Mucosa of stomach (tissue), 1 donor: ENCODE results near the gene KRTAP5-1.
A peak's percentile ranks its signal among the peaks of the same experiment; 100 is the strongest.

Experiments used
- H3K27me3 ChIP-seq: one replicate; pipeline ENCODE4 v1.7.0; 2013; ENCODE audit warnings: mild to moderate bottlenecking, low read length; ENCODE audit not compliant: control insufficient read depth, insufficient read depth
- H3K36me3 ChIP-seq: one replicate; pipeline ENCODE4 v1.7.0; 2013; ENCODE audit warnings: low read length; ENCODE audit not compliant: control insufficient read depth, insufficient read depth
- H3K4me1 ChIP-seq: one replicate; pipeline ENCODE4 v1.7.0; 2013; ENCODE audit warnings: mild to moderate bottlenecking, low read length; ENCODE audit not compliant: control insufficient read depth, insufficient read depth
- H3K4me3 ChIP-seq: one replicate; pipeline ENCODE4 v1.7.0; 2013; ENCODE audit warnings: low read length
- H3K9ac ChIP-seq: one replicate; pipeline ENCODE4 v1.7.0; 2013; ENCODE audit warnings: mild to moderate bottlenecking, low read length, moderate library complexity
- H3K9me3 ChIP-seq: one replicate; pipeline ENCODE4 v1.7.0; 2013; ENCODE audit warnings: mild to moderate bottlenecking, low read length, moderate library complexity; ENCODE audit not compliant: control insufficient read depth
- donor health status: Pancreatic carcinoma.

Gene KRTAP5-1

GRCh38 chr11:1560649-1561251 is 24.3 kb downstream of the KRTAP5-1 start:
- H3K36me3 ChIP-seq: peaks cover 3% of the 10 kb centered on the region
- H3K4me1 ChIP-seq: peaks cover 36% of the 10 kb centered on the region
- H3K4me3 ChIP-seq: no peak overlapping the region
- H3K27me3 ChIP-seq: no peaks in the 10 kb centered on the region
- no peaks in the 10 kb centered on the region for H3K9me3 ChIP-seq
- no peak overlapping the region for H3K9ac ChIP-seq

DNA sequence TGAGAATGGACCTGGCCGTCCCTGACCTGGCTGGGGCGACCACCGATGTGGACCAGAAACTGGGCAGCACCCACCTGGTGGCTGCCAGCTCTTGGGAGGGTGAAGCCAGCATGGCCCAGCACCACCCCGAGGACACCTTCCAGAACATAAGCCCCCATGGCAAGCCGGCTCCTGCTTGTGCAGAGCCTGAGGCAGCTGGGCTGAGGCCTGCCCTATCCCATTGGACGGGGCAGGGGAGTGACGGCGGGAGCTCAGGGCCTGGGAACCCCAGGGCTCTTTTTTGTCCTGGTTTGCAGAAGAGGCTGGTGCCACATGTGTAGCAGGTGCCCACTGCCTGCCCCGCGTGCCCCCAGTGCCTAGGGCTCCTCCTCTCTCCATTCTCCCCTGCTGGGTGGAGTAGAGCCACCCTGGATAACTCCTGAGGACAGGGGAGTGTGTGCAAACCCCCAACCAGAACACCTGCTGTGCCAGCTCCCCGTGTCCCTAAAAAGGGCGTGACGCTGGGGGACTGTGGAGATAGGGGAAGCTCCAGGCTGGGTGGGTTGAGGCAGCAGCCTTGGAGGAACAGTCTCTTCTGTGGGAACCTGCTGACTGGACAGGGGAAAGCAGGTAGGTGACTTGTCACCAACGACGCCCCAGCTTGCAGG is 25.0 kb downstream of the KRTAP5-1 start:
- Histone ChIP-seq H3K36me3 (peaks cover 3% of the 10 kb centered on the region), H3K4me1 (peaks cover 38% of the 10 kb centered on the region), H3K9me3 (no peaks in the 10 kb centered on the region), H3K4me3 (no peak overlapping the region), H3K9ac (peak overlapping the region; percentile 53), H3K27me3 (no peaks in the 10 kb centered on the region)

DNA sequence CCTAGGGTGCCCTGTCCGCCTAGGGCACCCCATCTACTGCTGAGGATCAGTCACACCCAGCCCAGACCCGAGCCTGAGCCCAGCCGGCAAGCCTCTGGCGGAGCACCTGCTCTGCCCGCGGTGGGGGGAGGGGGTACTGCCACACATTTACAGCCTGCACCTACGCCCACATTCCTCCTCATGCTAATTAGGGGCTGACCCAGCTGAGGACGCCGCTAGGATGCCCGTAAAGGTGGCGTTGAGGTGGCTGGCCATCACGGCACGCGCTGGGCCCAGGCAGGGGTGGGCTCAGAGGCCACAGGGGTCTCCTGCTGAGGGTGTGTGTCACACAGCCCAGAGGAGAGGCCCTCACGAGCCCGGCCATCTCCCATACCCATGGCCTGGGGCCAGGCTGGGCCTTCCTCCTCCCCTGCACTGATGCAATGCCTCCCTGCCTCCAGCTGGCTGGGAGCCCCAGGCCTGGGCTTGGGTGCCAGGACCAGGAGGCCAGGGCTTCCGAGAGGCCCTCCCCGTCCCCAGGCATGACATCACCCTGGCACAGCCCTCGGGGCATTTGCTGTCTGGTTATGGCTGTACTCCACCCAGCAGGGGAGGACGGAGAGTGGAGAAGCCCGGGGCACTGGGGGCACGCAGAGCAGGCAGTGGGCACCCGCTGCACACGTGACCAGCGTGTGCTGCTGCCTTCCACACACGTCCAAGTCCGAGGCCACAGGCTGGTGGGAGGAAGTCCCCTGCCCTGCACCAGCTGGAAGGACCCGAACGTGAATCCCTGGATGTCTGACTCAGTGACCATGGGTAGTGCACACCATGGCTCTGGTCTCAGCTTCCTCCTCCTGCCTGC is 25.8 kb downstream of the KRTAP5-1 start:
- Histone ChIP-seq H3K9me3 (no peaks in the 10 kb centered on the region), H3K4me3 (no peak overlapping the region), H3K27me3 (no peaks in the 10 kb centered on the region), H3K4me1 (peaks cover 38% of the 10 kb centered on the region), H3K36me3 (peaks cover 3% of the 10 kb centered on the region), H3K9ac (peak overlapping the region; percentile 53)

- H3K36me3 ChIP-seq: peaks cover 3% of the 10 kb centered on the region
Observed at GRCh38 chr11:1558775-1559110, 26.3 kb downstream of the KRTAP5-1 start.

GRCh38 chr11:1557904-1558774 is 26.9 kb downstream of the KRTAP5-1 start:
- Histone ChIP-seq H3K4me1 (peaks cover 42% of the 10 kb centered on the region), H3K9ac (peak overlapping the region; percentile 47), H3K4me3 (no peak overlapping the region), H3K36me3 (no peaks in the 10 kb centered on the region), H3K9me3 (no peaks in the 10 kb centered on the region), H3K27me3 (no peaks in the 10 kb centered on the region)

More at GRCh38 chr11:1558775-1559110, 26.3 kb downstream of the KRTAP5-1 start:
- H3K9me3 ChIP-seq: no peaks in the 10 kb centered on the region
- H3K27me3 ChIP-seq: no peaks in the 10 kb centered on the region
- no peak overlapping the region for H3K4me3 ChIP-seq
- peak overlapping the region; percentile 47 for H3K9ac ChIP-seq
- peaks cover 41% of the 10 kb centered on the region for H3K4me1 ChIP-seq

DNA sequence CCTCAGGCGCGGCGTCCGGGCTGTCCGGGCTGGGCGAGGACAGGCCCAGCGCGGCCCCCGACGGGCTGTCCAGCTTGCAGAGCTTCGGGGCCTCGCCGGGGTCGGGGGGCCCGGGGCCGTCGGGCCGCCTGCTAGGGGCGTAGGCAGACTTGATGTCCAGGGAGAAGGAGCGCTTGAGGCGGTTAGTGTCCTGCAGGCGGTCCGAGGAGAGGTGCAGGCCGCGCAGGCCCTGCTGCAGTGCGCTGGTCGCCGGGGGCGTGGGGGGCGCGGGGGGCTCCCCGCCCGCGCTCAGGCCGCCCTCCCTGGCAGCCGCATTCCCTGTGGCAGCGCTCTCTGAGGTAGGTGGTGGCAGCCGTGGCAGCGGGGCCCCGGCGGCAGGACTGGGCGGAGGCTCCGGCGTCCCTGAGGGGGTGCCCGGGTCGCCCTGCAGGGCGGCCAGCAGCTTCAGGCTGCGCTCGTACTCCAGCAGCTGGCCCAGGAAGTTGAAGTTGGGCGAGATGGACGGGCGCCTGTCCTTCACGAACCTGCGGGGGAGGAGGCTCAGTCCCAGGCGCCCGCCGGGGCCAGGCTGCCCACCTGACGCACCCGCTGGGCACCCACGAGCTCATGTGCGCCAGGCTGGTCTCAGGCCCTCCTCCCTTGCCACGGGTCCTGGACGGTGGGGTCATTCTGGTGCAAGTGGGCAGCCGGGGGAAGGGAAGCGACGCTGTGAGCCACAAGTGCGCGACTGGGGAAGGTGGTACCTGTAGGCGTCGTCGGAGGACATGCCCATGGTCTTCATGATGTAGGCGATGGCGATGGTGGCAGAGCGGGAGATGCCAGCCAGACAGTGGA is 27.8 kb downstream of the KRTAP5-1 start:
- H3K9ac ChIP-seq: no peak overlapping the region
- no peaks in the 10 kb centered on the region for H3K9me3 ChIP-seq
- H3K36me3 ChIP-seq: no peaks in the 10 kb centered on the region
- H3K4me1 ChIP-seq: peaks cover 42% of the 10 kb centered on the region
- no peaks in the 10 kb centered on the region for H3K27me3 ChIP-seq
- H3K4me3 ChIP-seq: no peak overlapping the region

GRCh38 chr11:1556278-1556902 is 28.7 kb downstream of the KRTAP5-1 start:
- Histone ChIP-seq H3K4me1 (peaks cover 38% of the 10 kb centered on the region), H3K4me3 (no peak overlapping the region), H3K9me3 (no peaks in the 10 kb centered on the region), H3K27me3 (no peaks in the 10 kb centered on the region), H3K9ac (no peak overlapping the region), H3K36me3 (no peaks in the 10 kb centered on the region)

DNA sequence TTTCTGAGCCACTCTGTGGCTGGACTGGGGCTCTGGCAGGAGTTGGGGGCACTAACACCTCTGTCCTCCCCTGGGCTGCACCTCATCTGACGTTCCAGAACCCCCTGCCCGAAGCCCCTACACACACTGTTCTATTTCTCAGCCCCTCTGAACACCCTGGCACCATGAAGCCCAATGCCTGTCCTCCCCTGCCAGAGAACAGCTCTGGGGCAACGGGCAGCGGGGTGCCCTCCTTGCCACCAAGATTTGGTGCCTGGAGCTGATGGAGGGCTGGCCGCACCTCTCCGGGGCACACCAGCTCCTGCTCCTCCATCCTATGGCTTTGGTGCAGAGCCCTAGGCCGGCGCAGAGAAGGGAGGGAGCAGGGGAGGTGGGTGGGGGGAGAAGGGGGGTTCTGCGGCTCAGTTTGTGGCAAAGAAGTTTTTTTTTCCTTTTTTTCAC is 29.4 kb downstream of the KRTAP5-1 start:
- Histone ChIP-seq H3K4me3 (no peak overlapping the region), H3K9me3 (no peaks in the 10 kb centered on the region), H3K9ac (peak overlapping the region; percentile 8), H3K4me1 (peaks cover 38% of the 10 kb centered on the region), H3K27me3 (no peaks in the 10 kb centered on the region), H3K36me3 (no peaks in the 10 kb centered on the region)

DNA sequence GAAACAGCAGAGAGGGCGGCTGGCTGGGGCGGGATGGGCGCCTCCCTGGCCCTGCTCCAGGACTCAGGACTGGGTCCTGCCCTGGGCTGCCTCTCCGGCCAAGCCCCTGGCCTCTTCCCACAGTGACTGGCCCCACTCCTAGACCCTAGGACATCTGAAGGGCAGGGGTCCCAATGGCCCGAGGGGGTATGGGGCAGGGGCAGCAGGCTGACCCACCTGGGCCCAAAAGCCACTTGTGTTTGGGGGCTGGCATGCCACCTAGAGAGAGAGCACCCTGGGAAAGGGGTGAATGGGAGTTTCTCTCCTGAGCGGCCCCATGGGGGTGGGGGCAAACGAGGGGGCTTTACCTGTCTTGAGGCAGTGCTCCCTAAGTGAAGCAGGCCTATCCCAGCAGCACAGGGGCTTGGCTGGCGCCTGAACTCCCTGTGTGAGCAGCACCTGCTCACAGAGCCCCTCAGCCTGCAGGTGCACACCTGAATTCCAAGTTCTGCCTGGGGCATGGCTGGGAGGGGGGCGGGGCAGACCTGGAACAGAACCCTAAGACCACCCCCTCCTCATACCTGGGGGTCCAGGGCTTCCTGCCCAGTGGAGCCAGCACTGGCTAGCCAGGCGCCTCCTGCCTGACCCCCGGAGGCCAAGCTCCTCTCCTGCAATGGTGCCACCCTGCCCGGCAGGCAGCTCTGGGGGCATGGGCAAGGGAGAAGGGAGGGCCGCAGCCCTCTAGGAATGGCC is 29.9 kb downstream of the KRTAP5-1 start:
- Histone ChIP-seq H3K9ac (peak overlapping the region; percentile 8), H3K9me3 (no peaks in the 10 kb centered on the region), H3K4me3 (no peak overlapping the region), H3K27me3 (no peaks in the 10 kb centered on the region), H3K36me3 (no peaks in the 10 kb centered on the region), H3K4me1 (peaks cover 38% of the 10 kb centered on the region)

DNA sequence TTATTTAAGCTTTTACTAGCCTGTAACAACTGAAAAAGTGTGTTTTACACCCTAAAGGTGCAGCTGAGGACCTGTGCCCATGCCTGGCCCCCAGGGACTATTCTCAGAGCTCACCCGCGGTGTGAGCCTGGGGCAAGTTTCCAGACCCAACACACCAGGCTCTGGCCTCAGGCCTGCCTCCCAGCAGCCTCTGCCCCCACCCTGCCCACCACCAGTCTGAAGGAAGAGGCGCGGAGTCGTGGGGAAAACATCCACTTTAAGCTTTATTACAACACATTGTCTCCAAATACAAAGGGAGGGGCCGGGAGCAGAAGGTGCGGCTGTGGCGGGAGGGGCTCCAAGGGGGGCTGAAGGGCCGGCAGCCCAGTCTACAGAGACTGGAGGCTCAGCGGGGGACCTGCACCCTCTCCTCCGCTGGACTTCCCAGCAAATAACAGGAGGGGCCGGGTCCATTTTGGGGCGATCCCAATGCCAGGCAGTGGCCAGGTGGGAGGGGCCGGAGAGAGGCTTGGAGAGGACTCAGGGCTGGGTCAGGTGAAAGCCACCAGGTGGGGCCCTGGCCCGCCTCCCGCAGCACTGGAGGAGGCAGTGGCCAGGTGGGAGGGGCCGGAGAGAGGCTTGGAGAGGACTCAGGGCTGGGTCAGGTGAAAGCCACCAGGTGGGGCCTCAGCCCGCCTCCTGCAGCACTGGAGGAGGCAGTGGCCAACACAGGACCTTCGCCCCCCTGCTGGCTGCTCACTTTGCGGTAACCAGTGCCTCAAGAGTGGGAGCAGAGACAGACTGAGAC is 31.1 kb downstream of the KRTAP5-1 start:
- no peak overlapping the region for H3K4me3 ChIP-seq
- H3K36me3 ChIP-seq: no peaks in the 10 kb centered on the region
- no peak overlapping the region for H3K9ac ChIP-seq
- no peaks in the 10 kb centered on the region for H3K9me3 ChIP-seq
- peaks cover 30% of the 10 kb centered on the region for H3K4me1 ChIP-seq
- H3K27me3 ChIP-seq: peaks cover 4% of the 10 kb centered on the region
